Cardiac fibroblast (primary cell): ENCODE results near the gene ELAVL1.

Experiments
- DNase-seq, 2 donors: peaks; one replicate each; pipeline versions ENCODE4 v3.0.0 to v3.0.0-alpha.2; 2010; ENCODE audit warnings: low read depth in 2 of 2
- H3K4me3 ChIP-seq, 2 donors: replicated peaks in 1 of 2; 1 replicate in 1 of 2; 2 replicates in 1 of 2; pipeline ENCODE4 v1.5.1; 2011; ENCODE audit warnings: low read depth in 2 of 2, low read length in 2 of 2, mild to moderate bottlenecking in 2 of 2, moderate library complexity in 1 of 2
- TF ChIP-seq, protein P1 (sequence below): IDR thresholded peaks from one replicate; pipeline ENCODE4 v1.5.1; 2011; ENCODE audit warnings: low read depth, mild to moderate bottlenecking, low read length, inconsistent platforms

The ELAVL1 gene

DNA sequence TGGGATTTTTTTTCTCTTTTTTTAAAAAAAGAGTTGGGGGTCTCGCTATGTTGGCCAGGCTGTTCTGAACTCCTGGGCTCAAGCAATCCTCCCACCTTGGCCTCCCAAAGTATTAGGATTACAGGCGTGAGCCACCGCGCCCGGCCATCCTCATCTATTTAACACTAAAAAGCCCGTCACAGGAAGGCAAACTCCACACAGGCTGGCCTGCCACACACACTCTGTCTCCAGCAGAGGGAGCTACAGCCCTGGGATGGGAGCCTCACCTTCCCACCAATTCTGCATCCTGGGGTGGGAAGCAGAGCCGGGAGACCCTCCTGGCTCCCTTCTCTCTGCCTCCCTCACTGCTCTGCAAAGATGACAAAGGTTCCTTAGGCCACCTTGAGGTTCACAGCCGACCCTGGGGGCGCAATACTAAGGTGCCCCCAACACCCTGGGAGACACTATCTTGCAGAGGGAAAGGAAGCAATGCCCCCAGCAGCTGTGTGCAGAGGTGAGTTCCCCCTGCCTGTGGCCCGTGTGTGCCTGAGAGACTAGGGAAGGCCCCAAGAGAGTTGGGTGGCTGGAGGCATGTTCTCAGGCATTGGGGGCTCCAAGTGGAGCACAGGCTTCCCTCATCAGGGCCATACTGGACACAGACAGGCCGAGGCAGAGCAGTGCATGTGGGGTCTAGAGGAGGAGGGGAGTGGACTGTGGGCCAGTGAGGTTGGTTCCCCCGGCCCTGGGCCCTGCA, 34.6 kb downstream of the ELAVL1 start:
- peak; percentile 49 for DNase-seq
- TF ChIP-seq, protein P1, sequence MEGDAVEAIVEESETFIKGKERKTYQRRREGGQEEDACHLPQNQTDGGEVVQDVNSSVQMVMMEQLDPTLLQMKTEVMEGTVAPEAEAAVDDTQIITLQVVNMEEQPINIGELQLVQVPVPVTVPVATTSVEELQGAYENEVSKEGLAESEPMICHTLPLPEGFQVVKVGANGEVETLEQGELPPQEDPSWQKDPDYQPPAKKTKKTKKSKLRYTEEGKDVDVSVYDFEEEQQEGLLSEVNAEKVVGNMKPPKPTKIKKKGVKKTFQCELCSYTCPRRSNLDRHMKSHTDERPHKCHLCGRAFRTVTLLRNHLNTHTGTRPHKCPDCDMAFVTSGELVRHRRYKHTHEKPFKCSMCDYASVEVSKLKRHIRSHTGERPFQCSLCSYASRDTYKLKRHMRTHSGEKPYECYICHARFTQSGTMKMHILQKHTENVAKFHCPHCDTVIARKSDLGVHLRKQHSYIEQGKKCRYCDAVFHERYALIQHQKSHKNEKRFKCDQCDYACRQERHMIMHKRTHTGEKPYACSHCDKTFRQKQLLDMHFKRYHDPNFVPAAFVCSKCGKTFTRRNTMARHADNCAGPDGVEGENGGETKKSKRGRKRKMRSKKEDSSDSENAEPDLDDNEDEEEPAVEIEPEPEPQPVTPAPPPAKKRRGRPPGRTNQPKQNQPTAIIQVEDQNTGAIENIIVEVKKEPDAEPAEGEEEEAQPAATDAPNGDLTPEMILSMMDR, result peak; percentile 87
- H3K4me3 ChIP-seq, result no peak overlapping the region

DNA sequence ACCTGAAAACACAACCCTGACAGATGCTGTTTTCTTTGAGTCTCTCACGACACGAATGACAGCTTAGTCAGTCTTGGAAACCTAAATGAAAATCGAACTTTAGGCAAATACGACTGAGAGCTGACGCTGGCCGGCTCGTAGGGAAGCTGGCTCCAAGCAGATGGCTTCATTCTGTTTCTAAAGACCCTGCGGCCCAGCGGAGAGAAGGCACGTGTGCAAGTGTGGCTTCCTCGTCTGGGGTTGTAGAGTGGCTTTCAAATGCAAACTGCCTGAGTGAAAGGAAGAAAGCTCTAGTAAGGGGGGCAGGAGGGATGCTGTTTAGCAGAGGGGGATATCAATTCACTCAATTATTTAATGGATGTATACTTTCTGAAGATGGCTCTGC, 35.9 kb downstream of the ELAVL1 start:
- TF ChIP-seq, protein P1, result no peak
- no peak overlapping the region for H3K4me3 ChIP-seq
- no peak for DNase-seq

DNA sequence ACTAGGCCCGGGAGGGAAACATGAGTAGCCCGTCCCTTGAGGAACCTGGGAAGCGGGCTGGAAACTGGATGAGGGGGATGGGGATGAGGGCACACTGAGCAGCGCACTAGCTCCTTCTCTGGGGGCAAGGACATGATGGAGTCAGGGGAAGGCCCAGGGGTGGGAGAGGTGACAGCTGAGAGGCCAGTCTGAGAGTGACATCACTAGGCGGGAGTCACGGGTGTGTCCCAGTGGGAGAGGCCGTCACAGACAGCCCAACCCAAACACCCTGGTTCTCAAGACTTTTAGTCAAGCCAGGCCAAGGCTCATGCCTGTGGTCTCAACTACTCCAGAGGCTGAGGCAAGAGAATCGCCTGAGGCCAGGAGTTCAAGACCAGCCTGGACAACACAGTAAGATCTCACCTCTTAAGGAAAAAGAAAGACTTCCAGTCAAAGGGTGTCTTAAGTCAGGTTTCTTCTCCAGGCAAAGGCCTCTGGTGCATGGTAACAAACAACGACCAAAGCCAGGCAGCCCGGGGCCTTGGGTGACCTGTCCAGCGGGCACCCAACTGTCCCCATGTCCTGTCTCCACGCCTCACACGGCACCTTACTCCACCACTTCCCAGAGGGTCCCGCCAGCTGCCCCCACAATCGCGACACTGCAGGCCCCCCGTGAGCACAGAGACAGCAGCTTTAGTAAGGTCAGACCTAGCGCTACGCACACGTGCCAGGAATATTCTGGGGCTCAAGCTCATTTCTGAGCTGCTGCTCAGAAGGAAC, 36.5 kb downstream of the ELAVL1 start:
- TF ChIP-seq, protein P1, result no peak
- no peak for DNase-seq

DNA sequence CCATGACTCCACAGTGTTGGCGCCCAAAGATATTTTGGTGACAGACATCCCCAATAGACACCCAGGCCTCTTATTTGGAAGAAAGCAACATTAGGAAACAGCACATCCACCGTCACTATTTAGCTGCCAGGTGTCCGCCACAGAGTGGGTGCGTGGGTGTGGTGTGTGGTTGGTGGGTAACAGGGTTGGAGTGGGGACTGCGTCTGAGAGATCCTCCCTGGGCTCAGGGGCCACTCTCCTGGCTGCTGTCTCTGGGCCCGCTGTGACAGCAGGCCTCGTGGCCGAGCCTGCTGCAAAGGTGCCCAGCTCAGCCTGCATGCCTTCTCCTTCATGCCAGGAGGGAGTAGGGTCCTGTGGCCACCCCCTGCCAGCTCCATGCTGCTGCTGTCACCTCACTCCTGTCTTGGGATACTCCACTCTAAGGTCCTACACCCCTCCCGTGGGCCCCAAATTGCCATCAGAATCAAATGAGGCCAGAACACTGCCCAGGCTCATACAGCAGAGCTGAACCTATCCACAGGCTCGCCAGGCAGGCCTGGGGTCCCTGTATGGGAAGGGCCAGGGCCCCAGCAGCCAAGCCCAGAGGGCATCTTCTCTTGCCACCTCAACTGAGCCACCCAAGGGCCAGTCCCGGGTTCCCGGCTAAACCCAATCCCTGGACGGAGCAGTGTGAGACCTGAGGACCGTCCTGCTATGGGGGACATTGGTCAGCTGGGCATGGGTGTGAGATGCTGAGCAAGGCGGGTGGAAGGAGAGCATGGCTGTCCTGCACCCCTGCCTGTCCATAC, 37.2 kb downstream of the ELAVL1 start:
- DNase-seq, result no peak
- TF ChIP-seq, protein P1, result no peak
- no peak overlapping the region for H3K4me3 ChIP-seq

More for the DNA sequence above, 36.5 kb downstream of the ELAVL1 start:
- H3K4me3 ChIP-seq, result no peak overlapping the region

DNA sequence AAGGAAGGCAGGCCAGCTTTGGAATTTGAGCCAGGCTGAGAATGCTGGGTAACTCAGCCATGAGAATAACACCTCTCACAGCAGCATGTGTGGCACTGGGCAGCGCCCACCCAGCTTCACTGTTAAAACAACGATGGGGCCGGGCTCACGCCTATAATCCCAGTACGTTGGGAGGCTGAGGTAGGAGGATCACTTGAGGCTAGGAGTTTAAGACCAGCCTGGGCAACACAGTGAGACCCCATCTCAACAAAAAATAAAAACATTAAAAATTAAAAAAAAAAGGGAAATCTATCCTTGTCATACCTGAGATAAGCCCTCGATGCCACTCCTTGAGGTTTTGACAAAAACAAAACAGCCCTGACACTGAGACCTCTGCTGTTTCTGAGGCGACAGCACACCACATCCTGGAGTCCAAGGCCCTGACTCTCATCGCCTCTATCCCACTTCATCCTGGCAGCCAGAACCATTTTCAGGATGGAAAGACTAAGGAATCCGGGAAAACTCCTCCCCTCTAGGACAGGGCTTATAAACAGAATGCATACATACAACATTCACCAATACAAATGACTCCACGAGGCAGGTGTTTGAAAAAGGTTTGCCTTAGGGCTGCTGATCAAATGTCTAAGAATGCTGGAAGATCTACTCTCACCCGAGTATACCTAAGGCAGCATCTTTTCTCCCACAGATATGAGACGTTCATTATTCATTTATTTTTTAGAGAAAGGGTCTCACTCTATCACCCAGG, 39.3 kb downstream of the ELAVL1 start:
- TF ChIP-seq, protein P1, result no peak
- no peak overlapping the region for H3K4me3 ChIP-seq

DNA sequence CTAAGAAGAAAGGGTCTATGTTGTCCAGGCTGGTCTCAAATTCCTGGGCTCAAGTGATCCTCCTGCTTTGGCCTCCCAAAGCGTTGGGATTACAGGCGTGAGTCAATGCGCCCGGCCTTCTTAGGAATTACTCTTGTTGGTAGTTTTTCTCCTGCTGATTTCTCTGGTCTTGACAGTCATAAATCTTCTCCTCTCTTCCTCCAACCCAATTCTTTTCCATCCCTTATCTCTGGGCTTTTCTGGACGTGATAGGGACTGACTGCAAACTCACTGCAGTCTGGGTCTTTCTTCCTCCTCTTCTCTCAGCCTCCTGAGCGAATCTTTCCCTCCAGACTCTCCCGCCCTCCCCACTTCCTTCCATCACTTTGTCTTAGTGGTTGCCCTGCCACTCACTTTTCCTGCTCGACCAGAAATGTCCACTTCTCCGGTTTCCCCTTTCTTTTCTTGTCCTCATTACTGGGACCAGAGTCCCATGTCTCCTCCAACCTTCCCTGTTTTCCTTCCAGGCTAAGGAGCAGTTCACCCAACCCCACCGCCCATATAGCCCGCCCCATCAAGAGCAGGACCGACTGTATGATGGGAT, 40.1 kb downstream of the ELAVL1 start:
- TF ChIP-seq, protein P1, result no peak
- H3K4me3 ChIP-seq, result no peak overlapping the region
- DNase-seq, result no peak

More for the DNA sequence above, 39.3 kb downstream of the ELAVL1 start:
- DNase-seq, result no peak
